ENCODE measurements around the gene CCDC154. TPM values are rescaled to one million over a fixed set of nuclear protein-coding genes. Genes with fewer than 3 reads are reported as not detected.

Gene CCDC154
- total RNA-seq, 2 experiments from 2014 or later: 0.85 to 1.1 TPM

GRCh38 chr16:1445518-1446203, 1.3 kb upstream of the CCDC154 start:
- no peak for DNase-seq (ENCODE audit: low spot score)
- Histone ChIP-seq H3K27ac (ENCODE audit: low read depth, low read length, poor library complexity, severe bottlenecking) (no peak overlapping the region), H3K79me2 (ENCODE audit: insufficient read depth, low read depth, low read length) (no peaks in the 10 kb centered on the region), H3K4me2 (ENCODE audit: low read length) (no peak overlapping the region), H3K4me1 (ENCODE audit: insufficient read depth, low read length, poor library complexity, severe bottlenecking) (no peaks in the 10 kb centered on the region), H3K9me2 (ENCODE audit: insufficient read depth, low read length) (no peaks in the 10 kb centered on the region), H2AFZ (ENCODE audit: low read length) (no peak overlapping the region), H3K9me3 (ENCODE audit: low read length) (no peaks in the 10 kb centered on the region), H4K20me1 (ENCODE audit: insufficient read depth, low read length) (no peaks in the 10 kb centered on the region), H3K36me3 (ENCODE audit: insufficient read depth, low read length) (no peaks in the 10 kb centered on the region), H3K4me3 (ENCODE audit: low read depth, low read length, poor library complexity, severe bottlenecking) (no peak overlapping the region)
- TF ChIP-seq CTCF (conservative IDR thresholded peaks at IDR 0.05; ENCODE audit: low read length) (no peak), EZH2phosphoT487 (IDR thresholded peaks at IDR 0.05; ENCODE audit: borderline replicate concordance, low read depth, low read length) (no peak)
- CTCF ChIA-PET (ENCODE audit: unreplicated experiment): no interaction called here
- BruUV-seq (replicated peaks): no TSS peak
- intact Hi-C loops (cut with micrococcal nuclease; ENCODE audit: unreplicated experiment): no loop called here
- POLR2A ChIA-PET: no interaction called here

DNA sequence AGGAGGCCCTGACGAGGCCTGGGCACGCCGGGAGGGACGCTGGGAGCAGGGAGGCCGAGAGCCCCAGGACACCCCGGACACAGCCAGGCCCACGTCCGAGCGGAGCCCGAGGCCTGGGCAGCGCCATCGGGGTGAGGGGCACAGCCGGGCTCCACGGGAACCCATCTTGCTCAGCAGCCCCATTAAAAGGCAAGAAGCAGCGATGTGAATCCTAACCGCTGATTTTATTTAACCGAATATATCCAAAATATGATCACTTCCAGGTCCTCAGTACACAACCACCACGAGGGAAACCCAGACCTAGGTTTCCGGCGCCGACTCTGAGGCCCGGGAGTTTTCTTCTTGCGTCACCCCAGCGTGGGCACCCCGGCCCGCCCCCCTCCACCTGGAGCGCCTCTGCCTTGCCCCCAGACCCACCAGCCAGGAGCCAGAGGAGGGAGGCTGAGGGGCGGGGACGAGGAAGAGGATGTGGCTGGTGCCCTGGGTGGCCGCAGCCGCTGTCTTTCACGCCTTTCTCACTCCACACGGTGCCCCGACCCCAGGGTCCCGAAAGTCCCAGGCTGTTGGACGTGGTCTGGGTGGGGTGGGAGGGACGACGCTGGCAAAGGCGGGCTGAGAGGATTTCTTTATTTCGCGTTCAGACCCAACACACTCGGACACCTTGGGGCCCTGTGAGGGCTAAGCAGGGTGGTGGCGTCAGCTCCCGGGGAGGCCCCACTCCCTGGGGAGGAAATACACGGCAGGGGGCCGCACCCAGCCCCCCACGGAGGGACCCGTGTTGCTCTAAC, 568 bp upstream of the CCDC154 start:
- no peaks in the 10 kb centered on the region for H3K79me2 ChIP-seq (ENCODE audit: insufficient read depth, low read depth, low read length)
- no TSS peak for BruUV-seq (replicated peaks)
- H4K20me1 ChIP-seq (ENCODE audit: insufficient read depth, low read length): no peaks in the 10 kb centered on the region
- no peaks in the 10 kb centered on the region for H3K9me3 ChIP-seq (ENCODE audit: low read length)
- no peak overlapping the region for H2AFZ ChIP-seq (ENCODE audit: low read length)
- H3K4me1 ChIP-seq (ENCODE audit: insufficient read depth, low read length, poor library complexity, severe bottlenecking): no peaks in the 10 kb centered on the region
- no peaks in the 10 kb centered on the region for H3K36me3 ChIP-seq (ENCODE audit: insufficient read depth, low read length)
- intact Hi-C loops (cut with micrococcal nuclease; ENCODE audit: unreplicated experiment): no loop called here
- H3K27ac ChIP-seq (ENCODE audit: low read depth, low read length, poor library complexity, severe bottlenecking): no peak overlapping the region
- no peaks in the 10 kb centered on the region for H3K9me2 ChIP-seq (ENCODE audit: insufficient read depth, low read length)
- no peak overlapping the region for H3K4me2 ChIP-seq (ENCODE audit: low read length)
- CTCF ChIA-PET (ENCODE audit: unreplicated experiment): no interaction called here
- TF ChIP-seq EZH2phosphoT487 (IDR thresholded peaks at IDR 0.05; ENCODE audit: borderline replicate concordance, low read depth, low read length) (no peak), CTCF (conservative IDR thresholded peaks at IDR 0.05; ENCODE audit: low read length) (no peak)
- no peak overlapping the region for H3K4me3 ChIP-seq (ENCODE audit: low read depth, low read length, poor library complexity, severe bottlenecking)
- POLR2A ChIA-PET: no interaction called here
- DNase-seq (ENCODE audit: low spot score): no peak
